Cardiac muscle cell (in vitro differentiated cells and primary cell): ENCODE measurements around the gene COPZ2. TPM values are rescaled to one million over a fixed set of nuclear protein-coding genes. Genes with fewer than 3 reads are reported as not detected.

ENCODE experiments used
- DNase-seq, 2 donors: peaks; one replicate each; pipeline versions ENCODE4 v3.0.0 to v3.0.0-alpha.2; 2010 to 2017; ENCODE audit warnings: low read depth in 1 of 2, low spot score in 1 of 2
- H3K27ac ChIP-seq: fragments of 200-600 bp; sonication (generic); 2 replicates; pipeline ENCODE4 v1.5.1; 2016
- H3K27me3 ChIP-seq: fragments of 200-600 bp; sonication (generic); 2 replicates; pipeline ENCODE4 v1.6.0; 2016; ENCODE audit warnings: control low read depth
- H3K36me3 ChIP-seq: fragments of 200-600 bp; sonication (generic); 2 replicates; pipeline ENCODE4 v1.5.1; 2016; ENCODE audit warnings: control low read depth
- H3K4me1 ChIP-seq: fragments of 200-600 bp; sonication (generic); 2 replicates; pipeline ENCODE4 v1.8.1; 2017; ENCODE audit warnings: low read depth, mild to moderate bottlenecking, mixed run types
- H3K4me3 ChIP-seq: fragments of 200-600 bp; sonication (generic); 2 replicates; pipeline ENCODE4 v1.5.1; 2016; ENCODE audit warnings: mild to moderate bottlenecking
- H3K9me3 ChIP-seq: fragments of 200-600 bp; sonication (generic); 2 replicates; pipeline ENCODE4 v1.5.1; 2017; ENCODE audit warnings: low read depth, mild to moderate bottlenecking, control low read depth
- CTCF ChIP-seq: IDR thresholded peaks from 2 replicates; pipeline ENCODE4 v1.5.1; 2012; ENCODE audit warnings: low read depth, mild to moderate bottlenecking, low read length
- polyA plus RNA-seq: library from polyadenylated mRNA; unstranded; fragments of >200 nt; fragmentation: Nextera tagmentation; extraction: Ambion mirVana; gene quantifications from 2 replicates; pipeline ENCODE4 v1.2.1, GENCODE V29; 2016
- total RNA-seq: library from RNA; depleted of rRNA; stranded (reverse); fragments of >200 nt; gene quantifications from 2 replicates; pipeline ENCODE4 v1.2.3, GENCODE V29; 2016

COPZ2 gene
- total and polyA plus RNA-seq, 2 experiments from 2014 or later = 14.4 to 36.1 TPM

- peaks cover 50% of the 10 kb centered on the region for H3K36me3 ChIP-seq
- TF ChIP-seq CTCF = no peak
- H3K4me1 ChIP-seq = no peaks in the 10 kb centered on the region
- no peak for DNase-seq
- no peaks in the 10 kb centered on the region for H3K9me3 ChIP-seq
- no peak overlapping the region for H3K4me3 ChIP-seq
- no peak overlapping the region for H3K27ac ChIP-seq
- H3K27me3 ChIP-seq = no peaks in the 10 kb centered on the region
Observed at GRCh38 chr17:48066192-48066591, 28.6 kb upstream of the COPZ2 start.

- no peaks in the 10 kb centered on the region for H3K27me3 ChIP-seq
- H3K36me3 ChIP-seq = peaks cover 56% of the 10 kb centered on the region
- no peaks in the 10 kb centered on the region for H3K9me3 ChIP-seq
- peak overlapping the region; percentile 35 for H3K27ac ChIP-seq
- H3K4me3 ChIP-seq = no peak overlapping the region
- H3K4me1 ChIP-seq = no peaks in the 10 kb centered on the region
- no peak for DNase-seq
- TF ChIP-seq CTCF = no peak
Observed at GRCh38 chr17:48064638-48065037, 27.0 kb upstream of the COPZ2 start.

GRCh38 chr17:48062273-48062672 is 24.7 kb upstream of the COPZ2 start:
- peaks cover 63% of the 10 kb centered on the region for H3K36me3 ChIP-seq
- no peak for DNase-seq
- H3K4me3 ChIP-seq = no peak overlapping the region
- H3K4me1 ChIP-seq = no peaks in the 10 kb centered on the region
- no peaks in the 10 kb centered on the region for H3K9me3 ChIP-seq
- no peaks in the 10 kb centered on the region for H3K27me3 ChIP-seq
- H3K27ac ChIP-seq = no peak overlapping the region
- TF ChIP-seq CTCF = no peak

- Histone ChIP-seq H3K4me1 (no peaks in the 10 kb centered on the region), H3K36me3 (peaks cover 63% of the 10 kb centered on the region), H3K27me3 (no peaks in the 10 kb centered on the region), H3K27ac (no peak overlapping the region), H3K9me3 (no peaks in the 10 kb centered on the region), H3K4me3 (no peak overlapping the region)
- no peak for TF ChIP-seq CTCF
- DNase-seq = no peak
Observed at GRCh38 chr17:48060249-48060648, 22.7 kb upstream of the COPZ2 start.

GRCh38 chr17:48059125-48059668 is 21.6 kb upstream of the COPZ2 start:
- no peak for TF ChIP-seq CTCF
- H3K9me3 ChIP-seq = no peaks in the 10 kb centered on the region
- H3K4me1 ChIP-seq = peaks cover 7% of the 10 kb centered on the region
- no peaks in the 10 kb centered on the region for H3K27me3 ChIP-seq
- DNase-seq = no peak
- peaks cover 63% of the 10 kb centered on the region for H3K36me3 ChIP-seq
- H3K27ac ChIP-seq = no peak overlapping the region
- H3K4me3 ChIP-seq = no peak overlapping the region
